ENCODE results near the gene WAPL. TPM values are rescaled to one million over a fixed set of nuclear protein-coding genes. Genes with fewer than 3 reads are reported as not detected.
A peak's percentile ranks its signal among the peaks of the same experiment; 100 is the strongest.

WAPL gene
- total RNA-seq, 1 experiment from 2014 or later, result 48.0 TPM

DNA sequence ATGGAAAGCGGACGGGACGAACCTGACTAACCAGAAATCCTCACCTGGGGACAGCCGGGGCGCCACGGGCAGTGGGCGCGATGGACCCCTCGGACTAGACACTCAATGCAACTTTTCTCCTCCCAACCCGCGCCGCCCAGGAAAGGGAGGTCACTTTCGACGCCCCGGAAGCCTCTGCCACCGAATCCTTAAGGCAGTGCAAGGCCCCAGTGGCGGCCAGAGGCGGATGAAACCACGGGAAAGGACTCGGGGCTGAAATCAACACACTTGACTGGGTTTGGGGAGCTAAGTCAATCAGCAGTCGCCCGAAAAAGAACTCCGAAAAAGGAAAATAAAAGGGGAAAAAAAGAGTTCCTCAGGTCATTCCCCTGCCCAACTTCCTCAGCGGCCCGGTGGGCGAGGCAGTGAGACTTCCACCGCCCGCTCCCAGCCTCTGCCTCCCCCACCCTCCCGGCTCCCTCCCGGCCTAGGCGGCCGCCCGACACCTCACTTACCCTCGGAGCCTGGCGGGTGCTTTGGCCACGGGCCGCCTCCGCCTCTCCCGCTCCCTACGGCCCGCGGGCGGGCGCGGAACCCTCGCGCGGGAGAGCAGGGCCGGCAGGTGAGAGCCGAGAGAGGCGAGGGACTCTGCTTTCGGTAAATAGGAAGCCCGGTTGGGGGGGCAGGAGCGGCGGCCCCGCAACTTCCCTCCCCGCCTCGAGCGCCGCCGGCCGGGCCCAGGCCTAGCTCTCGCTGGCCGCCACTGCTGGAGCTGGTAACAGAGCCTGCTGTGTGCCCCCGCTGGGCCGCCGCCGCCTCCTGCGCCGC, 518 bp downstream of the WAPL start (continued):
- TF ChIP-seq GABPB1 (CRISPR knock-in tag; IDR thresholded peaks at IDR 0.05), result no peak
- TF ChIP-seq, protein P1, sequence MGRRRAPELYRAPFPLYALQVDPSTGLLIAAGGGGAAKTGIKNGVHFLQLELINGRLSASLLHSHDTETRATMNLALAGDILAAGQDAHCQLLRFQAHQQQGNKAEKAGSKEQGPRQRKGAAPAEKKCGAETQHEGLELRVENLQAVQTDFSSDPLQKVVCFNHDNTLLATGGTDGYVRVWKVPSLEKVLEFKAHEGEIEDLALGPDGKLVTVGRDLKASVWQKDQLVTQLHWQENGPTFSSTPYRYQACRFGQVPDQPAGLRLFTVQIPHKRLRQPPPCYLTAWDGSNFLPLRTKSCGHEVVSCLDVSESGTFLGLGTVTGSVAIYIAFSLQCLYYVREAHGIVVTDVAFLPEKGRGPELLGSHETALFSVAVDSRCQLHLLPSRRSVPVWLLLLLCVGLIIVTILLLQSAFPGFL (CRISPR knock-in tag; IDR thresholded peaks at IDR 0.05; ENCODE audit: borderline replicate concordance), result no peak
- TF ChIP-seq, protein P2, sequence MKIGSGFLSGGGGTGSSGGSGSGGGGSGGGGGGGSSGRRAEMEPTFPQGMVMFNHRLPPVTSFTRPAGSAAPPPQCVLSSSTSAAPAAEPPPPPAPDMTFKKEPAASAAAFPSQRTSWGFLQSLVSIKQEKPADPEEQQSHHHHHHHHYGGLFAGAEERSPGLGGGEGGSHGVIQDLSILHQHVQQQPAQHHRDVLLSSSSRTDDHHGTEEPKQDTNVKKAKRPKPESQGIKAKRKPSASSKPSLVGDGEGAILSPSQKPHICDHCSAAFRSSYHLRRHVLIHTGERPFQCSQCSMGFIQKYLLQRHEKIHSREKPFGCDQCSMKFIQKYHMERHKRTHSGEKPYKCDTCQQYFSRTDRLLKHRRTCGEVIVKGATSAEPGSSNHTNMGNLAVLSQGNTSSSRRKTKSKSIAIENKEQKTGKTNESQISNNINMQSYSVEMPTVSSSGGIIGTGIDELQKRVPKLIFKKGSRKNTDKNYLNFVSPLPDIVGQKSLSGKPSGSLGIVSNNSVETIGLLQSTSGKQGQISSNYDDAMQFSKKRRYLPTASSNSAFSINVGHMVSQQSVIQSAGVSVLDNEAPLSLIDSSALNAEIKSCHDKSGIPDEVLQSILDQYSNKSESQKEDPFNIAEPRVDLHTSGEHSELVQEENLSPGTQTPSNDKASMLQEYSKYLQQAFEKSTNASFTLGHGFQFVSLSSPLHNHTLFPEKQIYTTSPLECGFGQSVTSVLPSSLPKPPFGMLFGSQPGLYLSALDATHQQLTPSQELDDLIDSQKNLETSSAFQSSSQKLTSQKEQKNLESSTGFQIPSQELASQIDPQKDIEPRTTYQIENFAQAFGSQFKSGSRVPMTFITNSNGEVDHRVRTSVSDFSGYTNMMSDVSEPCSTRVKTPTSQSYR (CRISPR knock-in tag; IDR thresholded peaks at IDR 0.05), result no peak
- TF ChIP-seq CREB1 (CRISPR knock-in tag; IDR thresholded peaks at IDR 0.05), result no peak
- TF ChIP-seq, protein P3, sequence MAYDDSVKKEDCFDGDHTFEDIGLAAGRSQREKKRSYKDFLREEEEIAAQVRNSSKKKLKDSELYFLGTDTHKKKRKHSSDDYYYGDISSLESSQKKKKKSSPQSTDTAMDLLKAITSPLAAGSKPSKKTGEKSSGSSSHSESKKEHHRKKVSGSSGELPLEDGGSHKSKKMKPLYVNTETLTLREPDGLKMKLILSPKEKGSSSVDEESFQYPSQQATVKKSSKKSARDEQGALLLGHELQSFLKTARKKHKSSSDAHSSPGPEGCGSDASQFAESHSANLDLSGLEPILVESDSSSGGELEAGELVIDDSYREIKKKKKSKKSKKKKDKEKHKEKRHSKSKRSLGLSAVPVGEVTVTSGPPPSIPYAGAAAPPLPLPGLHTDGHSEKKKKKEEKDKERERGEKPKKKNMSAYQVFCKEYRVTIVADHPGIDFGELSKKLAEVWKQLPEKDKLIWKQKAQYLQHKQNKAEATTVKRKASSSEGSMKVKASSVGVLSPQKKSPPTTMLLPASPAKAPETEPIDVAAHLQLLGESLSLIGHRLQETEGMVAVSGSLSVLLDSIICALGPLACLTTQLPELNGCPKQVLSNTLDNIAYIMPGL (CRISPR knock-in tag; IDR thresholded peaks at IDR 0.05), result no peak
- TF ChIP-seq, protein P4, sequence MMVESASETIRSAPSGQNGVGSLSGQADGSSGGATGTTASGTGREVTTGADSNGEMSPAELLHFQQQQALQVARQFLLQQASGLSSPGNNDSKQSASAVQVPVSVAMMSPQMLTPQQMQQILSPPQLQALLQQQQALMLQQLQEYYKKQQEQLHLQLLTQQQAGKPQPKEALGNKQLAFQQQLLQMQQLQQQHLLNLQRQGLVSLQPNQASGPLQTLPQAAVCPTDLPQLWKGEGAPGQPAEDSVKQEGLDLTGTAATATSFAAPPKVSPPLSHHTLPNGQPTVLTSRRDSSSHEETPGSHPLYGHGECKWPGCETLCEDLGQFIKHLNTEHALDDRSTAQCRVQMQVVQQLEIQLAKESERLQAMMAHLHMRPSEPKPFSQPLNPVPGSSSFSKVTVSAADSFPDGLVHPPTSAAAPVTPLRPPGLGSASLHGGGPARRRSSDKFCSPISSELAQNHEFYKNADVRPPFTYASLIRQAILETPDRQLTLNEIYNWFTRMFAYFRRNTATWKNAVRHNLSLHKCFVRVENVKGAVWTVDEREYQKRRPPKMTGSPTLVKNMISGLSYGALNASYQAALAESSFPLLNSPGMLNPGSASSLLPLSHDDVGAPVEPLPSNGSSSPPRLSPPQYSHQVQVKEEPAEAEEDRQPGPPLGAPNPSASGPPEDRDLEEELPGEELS (CRISPR knock-in tag; IDR thresholded peaks at IDR 0.05), result 0 out of 2 replicates have a peak, but pooled peaks have one; percentile 23
- no peak for TF ChIP-seq GRHL2 (CRISPR knock-in tag; IDR thresholded peaks at IDR 0.05; ENCODE audit: insufficient replicate concordance, severe bottlenecking)
- 0 out of 2 replicates have a peak, but pooled peaks have one; percentile 53 for TF ChIP-seq ELF4 (CRISPR knock-in tag; IDR thresholded peaks at IDR 0.05; ENCODE audit: low read depth)
- TF ChIP-seq, protein P5, sequence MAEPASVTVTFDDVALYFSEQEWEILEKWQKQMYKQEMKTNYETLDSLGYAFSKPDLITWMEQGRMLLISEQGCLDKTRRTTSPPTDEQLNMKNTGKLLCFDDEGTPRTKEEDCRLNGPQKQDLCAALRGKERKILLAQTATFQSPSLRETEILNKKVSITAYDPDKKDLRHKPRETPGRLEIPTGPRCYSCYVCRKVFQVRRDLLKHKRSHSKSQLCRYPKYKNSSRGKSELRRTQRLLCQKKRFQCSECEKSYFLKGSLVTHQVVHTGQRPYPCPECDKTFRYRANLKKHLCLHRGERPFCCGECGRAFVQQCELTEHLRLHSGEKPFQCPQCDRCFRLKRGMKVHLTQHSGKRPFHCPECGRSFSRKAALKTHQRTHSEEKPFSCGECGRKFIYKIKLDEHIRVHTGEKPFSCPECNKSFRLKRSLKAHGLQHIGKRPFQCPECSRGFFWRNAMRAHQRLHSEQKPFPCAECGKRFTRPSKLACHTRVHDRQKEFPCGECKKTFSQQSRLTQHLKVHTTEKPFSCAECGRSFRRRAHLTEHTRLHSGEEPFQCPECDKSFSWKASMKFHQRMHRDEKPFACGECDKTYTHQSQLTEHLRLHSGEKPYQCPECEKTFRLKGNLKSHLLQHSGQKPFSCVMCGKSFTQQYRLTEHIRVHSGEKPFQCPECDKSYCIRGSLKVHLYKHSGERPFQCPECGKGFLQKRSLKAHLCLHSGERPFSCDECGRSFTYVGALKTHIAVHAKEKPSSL (CRISPR knock-in tag; conservative IDR thresholded peaks at IDR 0.05), result no peak
- TF ChIP-seq TEAD4 (CRISPR knock-in tag; IDR thresholded peaks at IDR 0.05), result no peak
- TF ChIP-seq ZNF671 (CRISPR knock-in tag; IDR thresholded peaks at IDR 0.05), result no peak
- no peak for TF ChIP-seq JUN (CRISPR knock-in tag; IDR thresholded peaks at IDR 0.05)
- TF ChIP-seq, protein P6, sequence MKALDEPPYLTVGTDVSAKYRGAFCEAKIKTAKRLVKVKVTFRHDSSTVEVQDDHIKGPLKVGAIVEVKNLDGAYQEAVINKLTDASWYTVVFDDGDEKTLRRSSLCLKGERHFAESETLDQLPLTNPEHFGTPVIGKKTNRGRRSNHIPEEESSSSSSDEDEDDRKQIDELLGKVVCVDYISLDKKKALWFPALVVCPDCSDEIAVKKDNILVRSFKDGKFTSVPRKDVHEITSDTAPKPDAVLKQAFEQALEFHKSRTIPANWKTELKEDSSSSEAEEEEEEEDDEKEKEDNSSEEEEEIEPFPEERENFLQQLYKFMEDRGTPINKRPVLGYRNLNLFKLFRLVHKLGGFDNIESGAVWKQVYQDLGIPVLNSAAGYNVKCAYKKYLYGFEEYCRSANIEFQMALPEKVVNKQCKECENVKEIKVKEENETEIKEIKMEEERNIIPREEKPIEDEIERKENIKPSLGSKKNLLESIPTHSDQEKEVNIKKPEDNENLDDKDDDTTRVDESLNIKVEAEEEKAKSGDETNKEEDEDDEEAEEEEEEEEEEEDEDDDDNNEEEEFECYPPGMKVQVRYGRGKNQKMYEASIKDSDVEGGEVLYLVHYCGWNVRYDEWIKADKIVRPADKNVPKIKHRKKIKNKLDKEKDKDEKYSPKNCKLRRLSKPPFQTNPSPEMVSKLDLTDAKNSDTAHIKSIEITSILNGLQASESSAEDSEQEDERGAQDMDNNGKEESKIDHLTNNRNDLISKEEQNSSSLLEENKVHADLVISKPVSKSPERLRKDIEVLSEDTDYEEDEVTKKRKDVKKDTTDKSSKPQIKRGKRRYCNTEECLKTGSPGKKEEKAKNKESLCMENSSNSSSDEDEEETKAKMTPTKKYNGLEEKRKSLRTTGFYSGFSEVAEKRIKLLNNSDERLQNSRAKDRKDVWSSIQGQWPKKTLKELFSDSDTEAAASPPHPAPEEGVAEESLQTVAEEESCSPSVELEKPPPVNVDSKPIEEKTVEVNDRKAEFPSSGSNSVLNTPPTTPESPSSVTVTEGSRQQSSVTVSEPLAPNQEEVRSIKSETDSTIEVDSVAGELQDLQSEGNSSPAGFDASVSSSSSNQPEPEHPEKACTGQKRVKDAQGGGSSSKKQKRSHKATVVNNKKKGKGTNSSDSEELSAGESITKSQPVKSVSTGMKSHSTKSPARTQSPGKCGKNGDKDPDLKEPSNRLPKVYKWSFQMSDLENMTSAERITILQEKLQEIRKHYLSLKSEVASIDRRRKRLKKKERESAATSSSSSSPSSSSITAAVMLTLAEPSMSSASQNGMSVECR (CRISPR knock-in tag; IDR thresholded peaks at IDR 0.05; ENCODE audit: borderline replicate concordance), result no peak
- TF ChIP-seq ZNF121 (CRISPR knock-in tag; IDR thresholded peaks at IDR 0.05), result no peak
- TF ChIP-seq HMGA2 (CRISPR knock-in tag; IDR thresholded peaks at IDR 0.05), result no peak
- peak; percentile 32; the same call in 1 of the 2 replicates for TF ChIP-seq ZNF263 (CRISPR knock-in tag; IDR thresholded peaks at IDR 0.05; ENCODE audit: low read depth)
- no peak for TF ChIP-seq NR1H2 (CRISPR knock-in tag; IDR thresholded peaks at IDR 0.05)
- TF ChIP-seq ZNF317 (CRISPR knock-in tag; IDR thresholded peaks at IDR 0.05; ENCODE audit: borderline replicate concordance, low read depth), result 0 out of 2 replicates have a peak, but pooled peaks have one; percentile 9

All from WTC11 (cell line).